H1 (cell line): ENCODE measurements around the gene DAP. TPM values are rescaled to one million over a fixed set of nuclear protein-coding genes. Genes with fewer than 3 reads are reported as not detected.

ENCODE experiments used
- BRCA1 ChIP-seq: IDR thresholded peaks from 2 replicates; pipeline ENCODE4 v1.6.1; 2012; ENCODE audit warnings: low read depth, low read length, improper control_type of control experiment
- CEBPB ChIP-seq: IDR thresholded peaks from 2 replicates; pipeline ENCODE4 v1.6.1; 2012; ENCODE audit warnings: low read depth, low read length
- EP300 ChIP-seq, 2 experiments: IDR thresholded peaks; 1 replicate in 1 of 2; 2 replicates in 1 of 2; pipeline ENCODE4 v1.6.1; 2011 to 2012; ENCODE audit warnings: low read depth in 2 of 2, low read length in 2 of 2, mild to moderate bottlenecking in 2 of 2, borderline replicate concordance in 1 of 2, inconsistent platforms in 1 of 2, moderate library complexity in 1 of 2
- RAD21 ChIP-seq, 2 experiments: IDR thresholded peaks in 1 of 2; conservative IDR thresholded peaks in 1 of 2; 2 replicates each; pipeline ENCODE4 v1.6.1; 2011; ENCODE audit warnings: low read depth in 2 of 2, low read length in 2 of 2, improper control_type of control experiment in 1 of 2, inconsistent platforms in 1 of 2, mild to moderate bottlenecking in 1 of 2, moderate library complexity in 1 of 2
- SIX5 ChIP-seq: IDR thresholded peaks from 2 replicates; pipeline ENCODE4 v1.6.1; 2011; ENCODE audit warnings: mild to moderate bottlenecking, low read depth, low read length
- SP1 ChIP-seq: IDR thresholded peaks from 2 replicates; pipeline ENCODE4 v1.6.1; 2011; ENCODE audit warnings: low read depth, low read length
- SRF ChIP-seq: IDR thresholded peaks from 2 replicates; pipeline ENCODE4 v1.6.1; 2011; ENCODE audit warnings: mild to moderate bottlenecking, low read depth, low read length, moderate library complexity
- TAF7 ChIP-seq: optimal IDR thresholded peaks from 2 replicates; pipeline ENCODE3; 2011; ENCODE audit warnings: low read depth, mild to moderate bottlenecking, inconsistent platforms, low read length, moderate library complexity, borderline replicate concordance
- YY1 ChIP-seq: IDR thresholded peaks from 2 replicates; pipeline ENCODE4 v1.6.1; 2011; ENCODE audit warnings: low read depth, mild to moderate bottlenecking, low read length
- polyA plus RNA-seq, 7 experiments: library from polyadenylated mRNA; depleted of rRNA in 3 of 7; stranded (reverse) in 5 of 7; unstranded in 2 of 7; fragments of >200 nt in 5 of 7; fragments of 200-250 nt in 2 of 7; gene quantifications; 1 replicate in 5 of 7; 2 replicates in 1 of 7; 4 replicates in 1 of 7; pipeline versions ENCODE4 v1.2.1 to v1.2.3, GENCODE V29; 2011 to 2013; ENCODE audit warnings: missing spikeins in 2 of 7, mixed read lengths in 2 of 7
- total RNA-seq: library from RNA; stranded (reverse); fragmentation: NEBNext Ultra II Directional; extraction: Animal tissue kit (Norgen Biotek cat#: 25700); gene quantifications from 2 replicates; pipeline ENCODE4 v1.2.1, GENCODE V29; 2021

Gene DAP
- total and polyA plus RNA-seq, 2 of the 8 experiments (the other 6 are each of a cell fraction or from before 2014, with no cell fraction given), result 26.2 to 44.4 TPM

DNA sequence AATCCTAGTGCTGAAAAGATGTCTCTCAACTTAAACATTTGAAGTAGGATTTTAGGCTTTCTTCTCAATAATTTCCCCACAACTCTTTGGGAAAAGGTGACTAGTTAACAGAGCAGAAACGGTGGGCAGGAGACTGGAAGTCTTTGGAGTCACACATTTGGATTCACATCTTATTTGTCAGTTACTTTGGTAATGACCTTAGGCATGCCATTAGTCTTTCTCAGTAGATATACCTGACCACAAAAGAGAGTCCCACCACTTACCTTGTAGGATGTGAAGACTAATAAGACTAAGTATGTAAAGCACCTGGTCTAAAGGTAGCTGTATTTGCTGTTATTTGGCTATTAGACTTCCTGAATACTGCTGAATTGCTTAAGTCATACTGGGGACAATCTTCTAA, 35.4 kb downstream of the DAP start (continued):
- TF ChIP-seq SIX5, result no peak
- no peak for TF ChIP-seq CEBPB
- TF ChIP-seq BRCA1, result no peak
- TF ChIP-seq EP300 (IDR thresholded peaks at IDR 0.05; ENCODE audit: borderline replicate concordance in 1 of 2, low read depth in 2 of 2, low read length in 2 of 2), result no peak
- TF ChIP-seq YY1, result no peak
- TF ChIP-seq SP1, result no peak
- TF ChIP-seq TAF7, result no peak
- TF ChIP-seq SRF, result no peak
- no peak for TF ChIP-seq RAD21 (IDR thresholded peaks at IDR 0.05 in 1 of 2, conservative IDR thresholded peaks at IDR 0.05 in 1 of 2; ENCODE audit: low read depth in 2 of 2, low read length in 2 of 2)
